CD14-positive monocyte (primary cell): ENCODE measurements around the gene FMO3. TPM values are rescaled to one million over a fixed set of nuclear protein-coding genes. Genes with fewer than 3 reads are reported as not detected.

ENCODE experiments used
- DNase-seq, 3 donors: peaks; one replicate each; pipeline ENCODE4 v3.0.0-alpha.2; 2011 to 2022
- H2AFZ ChIP-seq: 2 replicates; pipeline ENCODE4 v1.6.0; 2012; ENCODE audit warnings: mild to moderate bottlenecking, low read depth, low read length, inconsistent platforms; ENCODE audit not compliant: insufficient read depth, poor library complexity, severe bottlenecking
- H3K27ac ChIP-seq, 2 donors: 1 replicate in 1 of 2; 2 replicates in 1 of 2; pipeline ENCODE4 v1.5.1; 2012 to 2013; ENCODE audit warnings: low read length in 2 of 2, control low read depth in 1 of 2, inconsistent platforms in 1 of 2, low read depth in 1 of 2, mild to moderate bottlenecking in 1 of 2
- H3K27me3 ChIP-seq, 2 donors: one replicate each; pipeline versions ENCODE4 v1.6.0 to v1.6.1; 2011 to 2013; ENCODE audit warnings: low read length in 2 of 2; ENCODE audit not compliant: control insufficient read depth in 2 of 2, insufficient read depth in 2 of 2
- H3K36me3 ChIP-seq, 2 donors: replicated peaks in 1 of 2; 1 replicate in 1 of 2; 2 replicates in 1 of 2; pipeline versions ENCODE4 v1.5.1 to v1.6.1; 2012 to 2013; ENCODE audit warnings: low read length in 2 of 2, control low read depth in 1 of 2, inconsistent platforms in 1 of 2, mild to moderate bottlenecking in 1 of 2; ENCODE audit not compliant: insufficient read depth in 2 of 2, control insufficient read depth in 1 of 2
- H3K4me1 ChIP-seq, 2 donors: 1 replicate in 1 of 2; 2 replicates in 1 of 2; pipeline versions ENCODE4 v1.5.1 to v1.6.1; 2012 to 2013; ENCODE audit warnings: low read length in 2 of 2, control low read depth in 1 of 2, inconsistent platforms in 1 of 2, mild to moderate bottlenecking in 1 of 2, moderate library complexity in 1 of 2; ENCODE audit not compliant: insufficient read depth in 2 of 2, control insufficient read depth in 1 of 2
- H3K4me2 ChIP-seq: replicated peaks from 2 replicates; pipeline ENCODE3; 2012; ENCODE audit warnings: low read length, moderate library complexity, mild to moderate bottlenecking; ENCODE audit not compliant: poor library complexity, severe bottlenecking; ENCODE audit errors: extremely low read depth
- H3K4me3 ChIP-seq, 3 experiments: fragments of 200-600 bp in 1 of 3; sonication (generic) in 1 of 3; replicated peaks in 1 of 3; 1 replicate in 2 of 3; 2 replicates in 1 of 3; pipeline ENCODE4 v1.5.1; 2011 to 2013; ENCODE audit warnings: low read length in 3 of 3, mild to moderate bottlenecking in 3 of 3, control low read depth in 2 of 3, low read depth in 2 of 3, inconsistent platforms in 1 of 3, moderate library complexity in 1 of 3
- H3K79me2 ChIP-seq: 2 replicates; pipeline ENCODE4 v1.6.0; 2012; ENCODE audit warnings: mild to moderate bottlenecking, control low read depth, inconsistent platforms, low read length, moderate library complexity; ENCODE audit not compliant: insufficient read depth
- H3K9ac ChIP-seq: 2 replicates; pipeline ENCODE4 v1.6.0; 2017; ENCODE audit warnings: low read length, mild to moderate bottlenecking; ENCODE audit not compliant: insufficient read depth, poor library complexity, severe bottlenecking
- H3K9me3 ChIP-seq, 2 donors: replicated peaks in 1 of 2; 1 replicate in 1 of 2; 2 replicates in 1 of 2; pipeline versions ENCODE4 v1.5.1 to v1.6.1; 2012 to 2013; ENCODE audit warnings: low read length in 2 of 2, control low read depth in 1 of 2; ENCODE audit not compliant: control insufficient read depth in 1 of 2, insufficient read depth in 1 of 2
- H4K20me1 ChIP-seq: 2 replicates; pipeline ENCODE4 v1.6.0; 2012; ENCODE audit warnings: mild to moderate bottlenecking, low read length, control low read depth, moderate library complexity; ENCODE audit not compliant: insufficient read depth
- H3K27ac Mint-ChIP-seq, 7 donors: one replicate each; pipeline ENCODE4 v1.8.0; 2020; ENCODE audit warnings: mild to moderate bottlenecking in 7 of 7, mixed read lengths in 7 of 7, moderate library complexity in 6 of 7, inconsistent platforms in 2 of 7
- H3K27me3 Mint-ChIP-seq, 3 donors: one replicate each; pipeline ENCODE4 v1.8.0; 2021 to 2022; ENCODE audit warnings: low read depth in 3 of 3, mild to moderate bottlenecking in 3 of 3, mixed read lengths in 3 of 3, moderate library complexity in 3 of 3, inconsistent platforms in 1 of 3
- H3K36me3 Mint-ChIP-seq, 2 donors: one replicate each; pipeline ENCODE4 v1.8.0; 2020; ENCODE audit warnings: mixed read lengths in 2 of 2, inconsistent platforms in 1 of 2, mild to moderate bottlenecking in 1 of 2
- H3K4me1 Mint-ChIP-seq: one replicate; pipeline ENCODE4 v1.8.0; 2020; ENCODE audit warnings: mild to moderate bottlenecking, mixed read lengths
- H3K4me3 Mint-ChIP-seq, 2 donors: one replicate each; pipeline ENCODE4 v1.8.0; 2020; ENCODE audit warnings: mild to moderate bottlenecking in 2 of 2, mixed read lengths in 2 of 2, moderate library complexity in 1 of 2
- H3K9me3 Mint-ChIP-seq, 7 donors: one replicate each; pipeline ENCODE4 v1.8.0; 2020 to 2022; ENCODE audit warnings: mixed read lengths in 7 of 7, mild to moderate bottlenecking in 6 of 7, moderate library complexity in 6 of 7, inconsistent platforms in 2 of 7
- CTCF ChIP-seq: fragments of 200-600 bp; IDR thresholded peaks from one replicate; pipeline ENCODE4 v1.8.0; 2022; ENCODE audit warnings: antibody characterized with exemption, mild to moderate bottlenecking
- WGBS: methylation state at CpG from one replicate; pipeline ENCODE4 v1.1.5; 2013; ENCODE audit warnings: missing lambda C conversion rate; ENCODE audit not compliant: insufficient coverage; 5-methylcytosine and 5-hydroxymethylcytosine counted together
- intact Hi-C, 2 donors: fragments of 100-400 bp; cut with micrococcal nuclease; formaldehyde crosslinking; loops; one replicate each; pipeline versions ENCODE4 v1.15.0 to v1.15.1; 2023
- polyA plus RNA-seq, 3 donors: library from polyadenylated mRNA; depleted of rRNA in 1 of 3; unstranded in 2 of 3; stranded (reverse) in 1 of 3; fragments of 300-500 nt in 2 of 3; fragments of >200 nt in 1 of 3; fragmentation: Illumina TruSeq in 2 of 3; gene quantifications; 1 replicate in 2 of 3; 2 replicates in 1 of 3; pipeline ENCODE4 v1.2.3, GENCODE V29; 2012 to 2021

The FMO3 gene
- polyA plus RNA-seq, 3 donors: not detected

DNA sequence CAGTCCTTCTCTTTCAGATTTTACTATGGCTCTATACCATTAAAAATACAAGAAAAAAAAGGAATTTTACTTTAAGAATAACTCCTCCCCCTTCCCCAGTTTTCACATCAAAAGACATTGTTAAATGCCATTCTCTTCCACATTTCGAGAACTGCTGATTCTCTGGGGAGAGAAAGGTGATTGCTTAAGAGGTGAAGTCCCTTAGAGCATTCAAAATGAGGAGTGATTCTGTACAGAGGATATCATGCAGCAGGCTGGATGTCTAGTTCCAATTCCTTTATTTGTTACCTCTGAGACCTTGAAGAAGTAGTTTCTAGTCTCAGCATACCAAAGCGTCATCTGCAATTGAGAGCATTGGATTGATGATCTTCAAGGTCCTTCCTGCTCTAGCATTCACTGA, 46.9 kb downstream of the FMO3 start:
- Mint-ChIP-seq H3K4me1 (no peaks in the 10 kb centered on the region), H3K36me3 (no peaks in the 10 kb centered on the region)

GRCh38 chr1:171138980-171139379, 48.3 kb downstream of the FMO3 start:
- Histone ChIP-seq H3K4me2 (no peak overlapping the region), H2AFZ (no peak overlapping the region), H3K9ac (no peak overlapping the region), H3K4me3 (no peak overlapping the region), H3K9me3 (no peaks in the 10 kb centered on the region), H3K79me2 (no peaks in the 10 kb centered on the region), H3K27me3 (no peaks in the 10 kb centered on the region), H4K20me1 (no peaks in the 10 kb centered on the region), H3K27ac (no peak overlapping the region), H3K4me1 (no peaks in the 10 kb centered on the region), H3K36me3 (no peaks in the 10 kb centered on the region)
- intact Hi-C loops: no loop called here
- Mint-ChIP-seq H3K27ac (no peak overlapping the region), H3K36me3 (no peaks in the 10 kb centered on the region), H3K4me3 (no peak overlapping the region), H3K27me3 (peaks cover 0 to 3% (median 2%) of the 10 kb centered on the region in 3 donors), H3K4me1 (no peaks in the 10 kb centered on the region), H3K9me3 (peaks cover 0 to 2% (median 0%) of the 10 kb centered on the region in 7 donors)
- WGBS: 93% methylated on average over 2 of the region's 2 CpGs
- DNase-seq: no peak
- TF ChIP-seq CTCF: no peak

More for the DNA sequence above, 46.9 kb downstream of the FMO3 start:
- no peak for TF ChIP-seq CTCF
- Histone ChIP-seq H3K4me2 (no peak overlapping the region), H3K4me3 (no peak overlapping the region), H3K4me1 (no peaks in the 10 kb centered on the region), H3K9ac (no peak overlapping the region), H3K36me3 (no peaks in the 10 kb centered on the region), H3K79me2 (no peaks in the 10 kb centered on the region), H3K27me3 (no peaks in the 10 kb centered on the region), H3K27ac (no peak overlapping the region), H4K20me1 (no peaks in the 10 kb centered on the region), H3K9me3 (no peaks in the 10 kb centered on the region), H2AFZ (no peak overlapping the region)
- no peak overlapping the region for H3K27ac Mint-ChIP-seq
- no peak for DNase-seq
- no peak overlapping the region for H3K4me3 Mint-ChIP-seq
- peaks cover 0 to 2% (median 0%) of the 10 kb centered on the region in 7 donors for H3K9me3 Mint-ChIP-seq
- intact Hi-C loops: no loop called here
- no CpG with 5 or more reads among the region's 2 CpGs for WGBS
- peaks cover 0 to 3% (median 2%) of the 10 kb centered on the region in 3 donors for H3K27me3 Mint-ChIP-seq
